ENCODE data around the gene SOHLH1.

Gene SOHLH1

GRCh38 chr9:135699440-135699839, at the start of gene SOHLH1:
TSS of gene SOHLH1 (minus strand) at chr9:135699481. CDS start at chr9:135699467, 14 bp downstream.
- DNase-seq (ENCODE audit: low read depth in 2 of 2): no peak

- no peak for DNase-seq (ENCODE audit: low read depth in 2 of 2)
These were observed 49.4 kb upstream of the SOHLH1 start for GRCh38 chr9:135748676-135749075.

- DNase-seq (ENCODE audit: low read depth in 2 of 2): no peak
These were observed 48.0 kb upstream of the SOHLH1 start for GRCh38 chr9:135747311-135747710.

GRCh38 chr9:135746565-135746964, 47.3 kb upstream of the SOHLH1 start:
- DNase-seq (ENCODE audit: low read depth in 2 of 2): no peak

GRCh38 chr9:135745686-135746324, 46.5 kb upstream of the SOHLH1 start:
- no peak for DNase-seq (ENCODE audit: low read depth in 2 of 2)

- DNase-seq (ENCODE audit: low read depth in 2 of 2): no peak
These were observed 45.9 kb upstream of the SOHLH1 start for GRCh38 chr9:135745189-135745588.

GRCh38 chr9:135744333-135745070, 45.2 kb upstream of the SOHLH1 start:
- no peak for DNase-seq (ENCODE audit: low read depth in 2 of 2)

GRCh38 chr9:135743546-135744332, 44.5 kb upstream of the SOHLH1 start:
- no peak for DNase-seq (ENCODE audit: low read depth in 2 of 2)

GRCh38 chr9:135743021-135743420, 43.7 kb upstream of the SOHLH1 start:
- DNase-seq (ENCODE audit: low read depth in 2 of 2): no peak

GRCh38 chr9:135741276-135742219, 42.3 kb upstream of the SOHLH1 start:
- DNase-seq (ENCODE audit: low read depth in 2 of 2): no peak

- DNase-seq (ENCODE audit: low read depth in 2 of 2): no peak
These were observed 40.3 kb upstream of the SOHLH1 start for GRCh38 chr9:135739271-135740220.

- no peak for DNase-seq (ENCODE audit: low read depth in 2 of 2)
These were observed 38.7 kb upstream of the SOHLH1 start for GRCh38 chr9:135737840-135738521.

- DNase-seq (ENCODE audit: low read depth in 2 of 2): no peak
These were observed 37.9 kb upstream of the SOHLH1 start for GRCh38 chr9:135736979-135737839.

- DNase-seq (ENCODE audit: low read depth in 2 of 2): no peak
These were observed 37.1 kb upstream of the SOHLH1 start for GRCh38 chr9:135736272-135736978.

- DNase-seq (ENCODE audit: low read depth in 2 of 2): no peak
These were observed 35.4 kb upstream of the SOHLH1 start for GRCh38 chr9:135734616-135735144.

GRCh38 chr9:135732569-135733257, 33.4 kb upstream of the SOHLH1 start:
- no peak for DNase-seq (ENCODE audit: low read depth in 2 of 2)

GRCh38 chr9:135731454-135731853, 32.2 kb upstream of the SOHLH1 start:
- DNase-seq (ENCODE audit: low read depth in 2 of 2): no peak
